Endothelial cell of umbilical vein (primary cell): Measurements from ENCODE around the gene SOWAHD. TPM values are rescaled to one million over a fixed set of nuclear protein-coding genes. Genes with fewer than 3 reads are reported as not detected.

Experiments used
- BruUV-seq: library from RNA; stranded (reverse); fragments of 400-500 nt; replicated peaks from 2 replicates; lab custom pipeline; 2021; lab: Mats Ljungman, UMichigan
- CTCF ChIA-PET: fragments of 300-600, 350-600 bp; sonication (Branson Sonifier 250); formaldehyde crosslinking; loops from one replicate; lab custom pipeline; 2021; ENCODE audit warnings: antibody characterized with exemption, inconsistent platforms; lab: Charles Lee
- POLR2A ChIA-PET: fragments of 300-600, 350-600 bp; sonication (Branson Sonifier 250); formaldehyde crosslinking; loops from one replicate; lab custom pipeline; 2021; ENCODE audit warnings: antibody characterized with exemption, inconsistent platforms; lab: Charles Lee
- DNase-seq: peaks from one replicate; pipeline ENCODE4 v3.0.0-alpha.2; 2011; ENCODE audit warnings: low read depth, low spot score
- FAIRE-seq: peaks from 2 replicates; lab custom pipeline; 2011; peaks lifted over from hg19 to GRCh38; lab: Jason Lieb, UNC
- H2AFZ ChIP-seq: 2 replicates; pipeline ENCODE4 v1.6.0; 2012; ENCODE audit warnings: low read depth, low read length, control low read depth, inconsistent platforms
- H3K27ac ChIP-seq: 2 replicates; pipeline ENCODE4 v1.5.1; 2011; ENCODE audit warnings: low read depth, mild to moderate bottlenecking, control low read depth, low read length, moderate library complexity; ENCODE audit not compliant: insufficient read depth
- H3K27me3 ChIP-seq, 2 experiments: 2 replicates each; pipeline versions ENCODE4 v1.6.0 to v1.6.1; 2011; ENCODE audit warnings: low read length in 2 of 2, mixed read lengths in 1 of 2; ENCODE audit not compliant: control insufficient read depth in 2 of 2, insufficient read depth in 2 of 2
- H3K36me3 ChIP-seq, 2 experiments: 2 replicates in 1 of 2; 3 replicates in 1 of 2; pipeline ENCODE4 v1.5.1; 2011; ENCODE audit warnings: low read length in 2 of 2, mild to moderate bottlenecking in 1 of 2, moderate library complexity in 1 of 2; ENCODE audit not compliant: control insufficient read depth in 2 of 2, insufficient read depth in 2 of 2; ENCODE audit errors: extremely low read depth in 1 of 2
- H3K4me1 ChIP-seq: 3 replicates; pipeline ENCODE4 v1.5.1; 2011; ENCODE audit warnings: mild to moderate bottlenecking, low read length; ENCODE audit not compliant: control insufficient read depth, insufficient read depth; ENCODE audit errors: extremely low read depth
- H3K4me2 ChIP-seq: 2 replicates; pipeline ENCODE4 v1.6.1; 2011; ENCODE audit warnings: low read length, control low read depth, mixed read lengths; ENCODE audit not compliant: insufficient read depth
- H3K4me3 ChIP-seq, 3 experiments: fragments of 200-600 bp in 1 of 3; sonication (generic), shearing (Covaris generic) in 1 of 3; replicated peaks in 1 of 3; 2 replicates each; pipeline ENCODE4 v1.5.1; 2011 to 2016; ENCODE audit warnings: control low read depth in 3 of 3, low read length in 3 of 3, mild to moderate bottlenecking in 2 of 3, inconsistent platforms in 1 of 3, low read depth in 1 of 3, moderate library complexity in 1 of 3; ENCODE audit not compliant: insufficient read depth in 1 of 3
- H3K79me2 ChIP-seq: 2 replicates; pipeline ENCODE4 v1.6.0; 2012; ENCODE audit warnings: low read length, inconsistent platforms; ENCODE audit not compliant: control insufficient read depth, insufficient read depth
- H3K9ac ChIP-seq: replicated peaks from 2 replicates; pipeline ENCODE3; 2011; ENCODE audit warnings: low read length, control low read depth; ENCODE audit not compliant: insufficient read depth; ENCODE audit errors: extremely low read depth
- H3K9me1 ChIP-seq: replicated peaks from 3 replicates; pipeline ENCODE4 v1.6.0; 2011; ENCODE audit warnings: mild to moderate bottlenecking, low read length; ENCODE audit not compliant: control insufficient read depth, insufficient read depth; ENCODE audit errors: extremely low read depth
- H3K9me3 ChIP-seq: replicated peaks from 2 replicates; pipeline ENCODE4 v1.5.1; 2012; ENCODE audit warnings: low read length, inconsistent platforms; ENCODE audit not compliant: control insufficient read depth, insufficient read depth
- H4K20me1 ChIP-seq: replicated peaks from 2 replicates; pipeline ENCODE3; 2011; ENCODE audit warnings: mild to moderate bottlenecking, low read length; ENCODE audit not compliant: control insufficient read depth, insufficient read depth; ENCODE audit errors: extremely low read depth
- EZH2 ChIP-seq: IDR thresholded peaks from 2 replicates; pipeline ENCODE4 v1.6.1; 2012; ENCODE audit warnings: borderline replicate concordance, low read depth, mild to moderate bottlenecking, moderate library complexity, low read length, inconsistent platforms; ENCODE audit not compliant: severe bottlenecking
- FOS ChIP-seq: IDR thresholded peaks from 2 replicates; pipeline ENCODE4 v1.6.1; 2011; ENCODE audit warnings: mild to moderate bottlenecking, low read length, moderate library complexity, borderline replicate concordance; ENCODE audit not compliant: insufficient read depth
- GATA2 ChIP-seq: IDR thresholded peaks from 2 replicates; pipeline ENCODE4 v1.7.0; 2011; ENCODE audit warnings: low read depth, mild to moderate bottlenecking, moderate library complexity, mixed read lengths, low read length; ENCODE audit not compliant: insufficient read length, insufficient read depth
- JUN ChIP-seq: IDR thresholded peaks from 2 replicates; pipeline ENCODE4 v1.6.1; 2011; ENCODE audit warnings: borderline replicate concordance, low read depth; ENCODE audit not compliant: insufficient read length, insufficient read depth
- MYC ChIP-seq: IDR thresholded peaks from one replicate; pipeline ENCODE4 v1.6.1; 2011; ENCODE audit warnings: mild to moderate bottlenecking, low read depth, low read length
- POLR2A ChIP-seq: IDR thresholded peaks from 2 replicates; pipeline ENCODE4 v1.6.1; 2012; ENCODE audit warnings: low read depth, mild to moderate bottlenecking, control low read depth, low read length
- POLR2AphosphoS5 ChIP-seq: IDR thresholded peaks from 2 replicates; pipeline ENCODE4 v1.6.1; 2012; ENCODE audit warnings: low read depth, mild to moderate bottlenecking, control low read depth, low read length, moderate library complexity; ENCODE audit not compliant: insufficient read depth
- dilution Hi-C: fragments of 300-500 bp; cut with MboI; formaldehyde crosslinking; loops from one replicate; pipeline ENCODE4 v1.15.0; 2019; ENCODE audit warnings: low sequenced_read_pairs; ENCODE audit not compliant: extremely low pct_ligation_motif_present
- intact Hi-C: fragments of 100-400 bp; cut with micrococcal nuclease; formaldehyde crosslinking; loops from one replicate; pipeline ENCODE4 v1.10.0; 2022
- polyA plus RNA-seq, 4 experiments: library from polyadenylated mRNA; depleted of rRNA in 3 of 4; stranded (reverse) in 3 of 4; unstranded in 1 of 4; fragments of >200 nt; gene quantifications; 2 replicates each; pipeline versions ENCODE4 v1.2.1 to v1.2.3, GENCODE V29; 2011 to 2012; ENCODE audit warnings: missing spikeins in 1 of 4
- total RNA-seq: library from RNA; stranded (reverse); gene quantifications from 2 replicates; pipeline ENCODE4 v1.2.3, GENCODE V29; 2021
- TF ChIP-seq, protein P1 (sequence below): IDR thresholded peaks from 2 replicates; pipeline ENCODE4 v1.6.1; 2011; ENCODE audit not compliant: insufficient read depth, insufficient read length
- TF ChIP-seq, protein P2 (sequence below), 2 donors: IDR thresholded peaks; 1 replicate in 1 of 2; 2 replicates in 1 of 2; pipeline ENCODE4 v1.5.1; 2011; ENCODE audit warnings: low read length in 2 of 2, mild to moderate bottlenecking in 2 of 2, moderate library complexity in 2 of 2, control low read depth in 1 of 2, inconsistent platforms in 1 of 2, low read depth in 1 of 2; ENCODE audit not compliant: insufficient read depth in 1 of 2; ENCODE audit errors: extremely low read depth in 1 of 2

Gene SOWAHD
- total and polyA plus RNA-seq, 2 donors (not counting 3 experiments of a cell fraction or from before 2014, with no cell fraction given) = not detected

DNA sequence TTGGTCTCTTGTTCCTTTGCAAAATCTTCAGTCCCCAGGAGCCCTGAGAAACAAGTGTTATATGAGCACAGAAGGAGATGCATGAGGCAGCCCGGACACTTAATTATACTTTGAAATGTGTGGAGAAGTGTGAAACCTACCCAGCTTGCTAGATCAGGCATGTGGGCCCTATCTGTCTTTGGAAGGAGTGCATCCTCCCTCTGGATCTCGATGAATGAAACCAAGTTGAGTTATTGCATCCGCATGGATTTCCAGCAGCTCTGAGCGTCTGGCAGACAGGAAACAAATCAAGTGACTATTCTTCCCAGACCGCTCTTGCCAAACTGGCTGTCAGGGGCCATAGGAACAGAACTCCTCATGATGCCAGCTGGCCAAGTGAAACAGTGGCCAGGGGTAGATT is 19.6 kb upstream of the SOWAHD start:
- dilution Hi-C loops = no loop called here

DNA sequence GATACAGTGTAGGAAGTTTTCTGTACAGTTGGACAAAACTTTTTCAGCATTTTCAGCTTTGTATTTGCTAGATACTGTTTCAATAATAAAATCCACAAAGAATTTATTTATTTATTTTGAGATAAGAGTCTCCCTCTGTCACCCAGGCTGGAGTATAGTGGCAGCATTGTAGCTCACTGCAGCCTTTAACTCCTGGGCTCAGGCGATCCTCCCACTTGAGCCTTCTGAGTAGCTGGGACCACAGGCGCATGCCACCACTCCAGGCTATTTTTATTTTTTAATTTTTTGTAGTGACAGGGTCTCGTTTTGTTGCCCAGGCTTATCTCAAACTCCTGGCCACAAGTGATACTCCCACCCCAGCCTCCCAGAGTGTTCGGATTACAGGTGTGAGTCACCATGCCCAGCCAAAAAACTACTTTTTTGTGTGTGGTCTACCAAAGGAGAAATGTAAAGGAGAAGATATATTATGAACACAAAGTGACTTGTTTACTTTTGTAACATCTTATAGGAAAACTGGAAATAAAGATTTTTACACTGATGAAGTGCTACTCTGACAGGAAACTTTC is 13.0 kb upstream of the SOWAHD start:
- no peak overlapping the region for H3K9ac ChIP-seq
- no peaks in the 10 kb centered on the region for H3K4me1 ChIP-seq
- no peaks in the 10 kb centered on the region for H3K9me1 ChIP-seq
- H3K79me2 ChIP-seq = no peaks in the 10 kb centered on the region
- no TSS peak for BruUV-seq
- no peaks in the 10 kb centered on the region for H4K20me1 ChIP-seq
- no peak for DNase-seq
- CTCF ChIA-PET = interaction anchor here (1.2 to 3.0 kb wide), 3 partner anchors 8 to 135 kb away, joined by 5 to 9 read pairs (median 9); no protein-coding TSS in a partner anchor
- H3K27ac ChIP-seq = no peak overlapping the region
- FAIRE-seq = no peak
- no peak overlapping the region for H3K4me2 ChIP-seq
- H3K36me3 ChIP-seq = no peaks in the 10 kb centered on the region
- no peak for TF ChIP-seq MYC
- no peak for TF ChIP-seq POLR2AphosphoS5
- TF ChIP-seq GATA2 = no peak
- TF ChIP-seq, protein P1, sequence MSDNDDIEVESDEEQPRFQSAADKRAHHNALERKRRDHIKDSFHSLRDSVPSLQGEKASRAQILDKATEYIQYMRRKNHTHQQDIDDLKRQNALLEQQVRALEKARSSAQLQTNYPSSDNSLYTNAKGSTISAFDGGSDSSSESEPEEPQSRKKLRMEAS = no peak
- no peak for TF ChIP-seq POLR2A
- TF ChIP-seq JUN = no peak
- no peak for TF ChIP-seq EZH2
- TF ChIP-seq, protein P2, sequence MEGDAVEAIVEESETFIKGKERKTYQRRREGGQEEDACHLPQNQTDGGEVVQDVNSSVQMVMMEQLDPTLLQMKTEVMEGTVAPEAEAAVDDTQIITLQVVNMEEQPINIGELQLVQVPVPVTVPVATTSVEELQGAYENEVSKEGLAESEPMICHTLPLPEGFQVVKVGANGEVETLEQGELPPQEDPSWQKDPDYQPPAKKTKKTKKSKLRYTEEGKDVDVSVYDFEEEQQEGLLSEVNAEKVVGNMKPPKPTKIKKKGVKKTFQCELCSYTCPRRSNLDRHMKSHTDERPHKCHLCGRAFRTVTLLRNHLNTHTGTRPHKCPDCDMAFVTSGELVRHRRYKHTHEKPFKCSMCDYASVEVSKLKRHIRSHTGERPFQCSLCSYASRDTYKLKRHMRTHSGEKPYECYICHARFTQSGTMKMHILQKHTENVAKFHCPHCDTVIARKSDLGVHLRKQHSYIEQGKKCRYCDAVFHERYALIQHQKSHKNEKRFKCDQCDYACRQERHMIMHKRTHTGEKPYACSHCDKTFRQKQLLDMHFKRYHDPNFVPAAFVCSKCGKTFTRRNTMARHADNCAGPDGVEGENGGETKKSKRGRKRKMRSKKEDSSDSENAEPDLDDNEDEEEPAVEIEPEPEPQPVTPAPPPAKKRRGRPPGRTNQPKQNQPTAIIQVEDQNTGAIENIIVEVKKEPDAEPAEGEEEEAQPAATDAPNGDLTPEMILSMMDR (IDR thresholded peaks at IDR 0.05; ENCODE audit: extremely low read depth in 1 of 2, insufficient read depth in 1 of 2, low read depth in 1 of 2, low read length in 2 of 2) = no peak
- no peak for TF ChIP-seq FOS
- H3K9me3 ChIP-seq = no peaks in the 10 kb centered on the region
- intact Hi-C loops (no loop called here), dilution Hi-C loops (no loop called here)
- POLR2A ChIA-PET = no interaction called here
- no peak overlapping the region for H2AFZ ChIP-seq
- H3K27me3 ChIP-seq = no peaks in the 10 kb centered on the region
- no peak overlapping the region for H3K4me3 ChIP-seq

More for the DNA sequence above, 19.6 kb upstream of the SOWAHD start:
- no peaks in the 10 kb centered on the region for H3K79me2 ChIP-seq
- CTCF ChIA-PET = interaction anchor here (0.9 to 1.2 kb wide), 2 partner anchors 19 to 129 kb away, joined by 3 read pairs; partner anchors contain the start of gene SOWAHD
- H3K27me3 ChIP-seq = no peaks in the 10 kb centered on the region
- intact Hi-C loops = no loop called here
- no peak overlapping the region for H3K27ac ChIP-seq
- no peak overlapping the region for H3K4me2 ChIP-seq
- no peak overlapping the region for H2AFZ ChIP-seq
- H3K4me3 ChIP-seq = no peak overlapping the region
- BruUV-seq = no TSS peak
- no peaks in the 10 kb centered on the region for H3K4me1 ChIP-seq
- no peak overlapping the region for H3K9ac ChIP-seq
- POLR2A ChIA-PET = no interaction called here
- H3K9me1 ChIP-seq = no peaks in the 10 kb centered on the region
- TF ChIP-seq, protein P1 = no peak
- TF ChIP-seq, protein P2 (IDR thresholded peaks at IDR 0.05; ENCODE audit: extremely low read depth in 1 of 2, insufficient read depth in 1 of 2, low read depth in 1 of 2, low read length in 2 of 2) = no peak
- FAIRE-seq = peak; percentile 77
- peak; percentile 24 for DNase-seq
- no peaks in the 10 kb centered on the region for H3K9me3 ChIP-seq
- no peaks in the 10 kb centered on the region for H4K20me1 ChIP-seq
- no peaks in the 10 kb centered on the region for H3K36me3 ChIP-seq
